Small intestine (tissue), 7 donors: ENCODE measurements around the gene MRPL37. TPM values are rescaled to one million over a fixed set of nuclear protein-coding genes. Genes with fewer than 3 reads are reported as not detected.
"Not testable (repeated sequence)": the region's sequence is repeated elsewhere in the genome, so short reads cannot be mapped to it uniquely, and the experiment has no call there.

ENCODE experiments used
- DNase-seq, 2 donors: peaks; one replicate each; pipeline versions ENCODE4 v3.0.0 to v3.0.0-alpha.2; 2013
- FAIRE-seq: peaks from 2 replicates; lab custom pipeline; 2012; peaks lifted over from hg19 to GRCh38; lab: Jason Lieb, UNC
- H3K27ac ChIP-seq, 3 donors: one replicate each; pipeline ENCODE4 v1.5.1; 2013; ENCODE audit warnings: low read length in 2 of 3, mild to moderate bottlenecking in 2 of 3, control low read depth in 1 of 3, inconsistent platforms in 1 of 3, low read depth in 1 of 3, moderate library complexity in 1 of 3
- H3K27me3 ChIP-seq, 3 donors: one replicate each; pipeline ENCODE4 v1.6.1; 2013; ENCODE audit warnings: low read length in 3 of 3, inconsistent platforms in 1 of 3; ENCODE audit not compliant: control insufficient read depth in 3 of 3, insufficient read depth in 3 of 3
- H3K36me3 ChIP-seq, 3 donors: one replicate each; pipeline ENCODE4 v1.6.1; 2013; ENCODE audit warnings: low read length in 3 of 3, inconsistent platforms in 1 of 3, low read depth in 1 of 3, mild to moderate bottlenecking in 1 of 3, moderate library complexity in 1 of 3; ENCODE audit not compliant: control insufficient read depth in 3 of 3, insufficient read depth in 2 of 3
- H3K4me1 ChIP-seq, 3 donors: one replicate each; pipeline ENCODE4 v1.6.1; 2013; ENCODE audit warnings: low read length in 2 of 3, inconsistent platforms in 1 of 3, low read depth in 1 of 3, mild to moderate bottlenecking in 1 of 3, moderate library complexity in 1 of 3; ENCODE audit not compliant: control insufficient read depth in 3 of 3, insufficient read depth in 2 of 3
- H3K4me3 ChIP-seq, 3 donors: one replicate each; pipeline ENCODE4 v1.5.1; 2013; ENCODE audit warnings: low read length in 3 of 3, control low read depth in 1 of 3, inconsistent platforms in 1 of 3, low read depth in 1 of 3, mild to moderate bottlenecking in 1 of 3, moderate library complexity in 1 of 3
- H3K9me3 ChIP-seq, 2 donors: one replicate each; pipeline ENCODE4 v1.6.1; 2013; ENCODE audit warnings: low read depth in 1 of 2, low read length in 1 of 2; ENCODE audit not compliant: control insufficient read depth in 2 of 2, insufficient read depth in 1 of 2
- WGBS, 3 donors: extraction: QIAGEN DNeasy Blood & Tissue Kit; methylation state at CpG; one replicate each; pipeline ENCODE4 v1.1.7; 2013; 5-methylcytosine and 5-hydroxymethylcytosine counted together
- polyA plus RNA-seq, 4 donors: library from polyadenylated mRNA; stranded (reverse) in 3 of 4; unstranded in 1 of 4; fragments of 200-250 nt in 3 of 4; fragments of 120-200 nt in 1 of 4; gene quantifications; one replicate each; pipeline versions ENCODE4 v1.2.1 to v1.2.3, GENCODE V29; 2013
- donor health status: healthy with polysubstance abuse.
- donor health status: control.
- donor health status: control.
- donor health status: Bipolar disorder and iron deficiency.
- donor health status: healthy.

MRPL37 gene
- polyA plus RNA-seq, 4 donors: 47.6 to 92.9 (median 69.6) TPM

GRCh38 chr1:54233196-54233595, 33.2 kb downstream of the MRPL37 start:
- not testable (repeated sequence) for H3K9me3 ChIP-seq, DNase-seq, H3K4me1 ChIP-seq, H3K27ac ChIP-seq, H3K27me3 ChIP-seq, H3K4me3 ChIP-seq, FAIRE-seq
- WGBS, 3 donors: 96 to 100% (median 98%) methylated on average over 10 to 33 of the region's 33 CpGs
- H3K36me3 ChIP-seq: peaks cover 3 to 46% (median 5%) of the 10 kb centered on the region in 3 donors

DNA sequence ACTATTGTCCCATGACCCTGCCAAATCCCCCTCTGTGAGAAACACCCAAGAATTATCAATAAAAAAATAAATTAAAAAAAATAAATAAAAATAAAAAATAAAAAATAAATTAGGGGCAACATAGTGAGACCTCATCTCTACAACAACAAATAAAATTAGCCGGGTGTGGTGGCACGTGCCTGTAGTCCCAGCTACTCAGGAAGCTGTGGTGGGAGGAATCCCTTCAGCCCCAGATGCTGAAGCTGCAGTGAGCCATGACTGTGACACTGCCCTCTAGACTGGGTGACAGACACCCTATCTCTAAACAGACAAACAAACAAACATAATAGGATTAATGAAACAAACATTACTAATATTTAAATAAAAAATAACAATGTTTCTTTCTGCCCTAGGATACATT, 34.3 kb downstream of the MRPL37 start:
- Histone ChIP-seq H3K27ac (no peak overlapping the region), H3K4me3 (no peak overlapping the region), H3K9me3 (peaks cover 0 to 5% of the 10 kb centered on the region in 2 donors), H3K36me3 (peaks cover 6 to 46% (median 8%) of the 10 kb centered on the region in 3 donors), H3K4me1 (no peaks in the 10 kb centered on the region), H3K27me3 (no peaks in the 10 kb centered on the region)
- FAIRE-seq (no peak), DNase-seq (no peak)
- 75 to 93% (median 78%) methylated on average over 2 of the region's 2 CpGs for WGBS, 3 donors

DNA sequence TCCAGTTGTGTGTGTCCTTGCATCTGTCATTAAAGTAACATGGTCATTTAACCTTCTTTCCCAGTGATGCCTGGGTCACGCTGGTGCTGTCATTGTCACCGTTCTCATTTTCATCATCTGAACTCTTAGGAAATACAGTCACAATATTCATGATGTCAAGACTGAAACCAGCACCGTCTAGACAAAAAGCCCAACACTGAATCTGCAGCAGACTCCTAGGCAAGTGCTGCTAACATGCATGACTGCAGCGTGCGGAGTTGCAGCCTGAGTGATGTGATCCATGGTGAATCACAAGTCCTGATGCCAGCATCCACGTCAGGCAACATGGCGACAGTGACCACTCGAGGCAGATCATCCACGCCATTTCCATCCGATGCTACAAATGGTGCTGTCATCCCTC, 37.6 kb downstream of the MRPL37 start:
- DNase-seq (no peak), FAIRE-seq (no peak)
- Histone ChIP-seq H3K36me3 (peaks cover 8 to 60% (median 12%) of the 10 kb centered on the region in 3 donors), H3K4me1 (no peaks in the 10 kb centered on the region), H3K27me3 (no peaks in the 10 kb centered on the region), H3K4me3 (no peak overlapping the region), H3K27ac (no peak overlapping the region), H3K9me3 (no peaks in the 10 kb centered on the region)
- 88 to 96% (median 89%) methylated on average over 10 of the region's 10 CpGs for WGBS, 3 donors

- peaks cover 8 to 69% (median 12%) of the 10 kb centered on the region in 3 donors for H3K36me3 ChIP-seq
- no peak for DNase-seq
- no peaks in the 10 kb centered on the region for H3K27me3 ChIP-seq
- no peaks in the 10 kb centered on the region for H3K4me1 ChIP-seq
- no peak for FAIRE-seq
- no peaks in the 10 kb centered on the region for H3K9me3 ChIP-seq
- no peak overlapping the region for H3K27ac ChIP-seq
- no peak overlapping the region for H3K4me3 ChIP-seq
- WGBS, 3 donors: 88 to 94% (median 89%) methylated on average over 12 of the region's 12 CpGs
These were observed 38.5 kb downstream of the MRPL37 start for GRCh38 chr1:54238353-54239034.

DNA sequence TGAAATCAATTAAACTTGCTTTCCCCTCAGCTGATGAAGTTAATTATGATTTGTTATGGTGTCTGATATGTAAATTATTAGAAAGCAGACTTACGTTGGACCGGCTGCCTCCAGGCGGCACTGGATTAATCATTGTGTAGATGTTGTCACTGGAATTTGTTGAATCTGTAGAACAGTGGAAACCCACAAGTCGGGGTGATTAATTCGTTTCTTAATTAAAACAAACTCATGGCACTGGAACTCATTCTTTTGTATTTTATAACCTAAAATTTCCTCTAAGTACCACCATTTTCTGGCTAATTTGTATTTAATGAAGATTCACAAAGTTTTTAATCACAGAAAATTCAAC, 39.0 kb downstream of the MRPL37 start:
- DNase-seq: no peak
- FAIRE-seq: no peak
- no peak overlapping the region for H3K27ac ChIP-seq
- H3K4me3 ChIP-seq: no peak overlapping the region
- peaks cover 8 to 73% (median 12%) of the 10 kb centered on the region in 3 donors for H3K36me3 ChIP-seq
- H3K27me3 ChIP-seq: no peaks in the 10 kb centered on the region
- WGBS, 3 donors: 85 to 95% (median 94%) methylated on average over 5 of the region's 5 CpGs
- H3K4me1 ChIP-seq: no peaks in the 10 kb centered on the region
- no peaks in the 10 kb centered on the region for H3K9me3 ChIP-seq

- Histone ChIP-seq H3K4me3 (no peak overlapping the region), H3K4me1 (no peaks in the 10 kb centered on the region), H3K9me3 (no peaks in the 10 kb centered on the region), H3K27me3 (no peaks in the 10 kb centered on the region), H3K36me3 (peaks cover 8 to 75% (median 12%) of the 10 kb centered on the region in 3 donors), H3K27ac (no peak overlapping the region)
- WGBS, 3 donors: 84 to 90% (median 89%) methylated on average over 10 of the region's 10 CpGs
- no peak for DNase-seq
- FAIRE-seq: no peak
These were observed 39.7 kb downstream of the MRPL37 start for GRCh38 chr1:54239631-54240031.

GRCh38 chr1:54240741-54241335, 40.9 kb downstream of the MRPL37 start:
- Histone ChIP-seq H3K27me3 (no peaks in the 10 kb centered on the region), H3K4me3 (no peak overlapping the region), H3K27ac (no peak overlapping the region), H3K9me3 (no peaks in the 10 kb centered on the region), H3K4me1 (no peaks in the 10 kb centered on the region), H3K36me3 (peaks cover 8 to 86% (median 12%) of the 10 kb centered on the region in 3 donors)
- 95 to 99% (median 96%) methylated on average over 12 of the region's 12 CpGs for WGBS, 3 donors
- DNase-seq (no peak), FAIRE-seq (no peak)

DNA sequence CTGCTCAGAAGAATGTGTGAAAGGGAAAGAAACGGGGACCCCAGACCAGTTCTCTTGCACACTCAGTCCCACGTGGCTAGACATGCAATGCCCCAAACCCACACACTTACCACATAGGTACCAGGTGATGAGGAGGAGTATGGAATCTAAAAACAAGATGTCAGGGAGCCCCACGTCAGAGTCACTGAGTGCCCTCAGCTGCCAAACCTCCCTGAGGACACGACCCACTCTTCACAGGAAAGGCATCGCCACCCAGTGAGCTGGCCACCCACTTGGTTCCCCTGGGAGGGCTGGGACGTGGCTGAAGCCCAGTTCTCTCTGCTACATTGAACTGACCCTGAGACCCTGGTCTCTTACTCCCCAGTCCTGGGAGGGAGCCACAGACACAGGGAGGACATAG, 41.4 kb downstream of the MRPL37 start:
- no peaks in the 10 kb centered on the region for H3K9me3 ChIP-seq
- no peaks in the 10 kb centered on the region for H3K27me3 ChIP-seq
- H3K4me3 ChIP-seq: no peak overlapping the region
- no peak for DNase-seq
- WGBS, 3 donors: 81 to 85% (median 85%) methylated on average over 6 of the region's 6 CpGs
- FAIRE-seq: no peak
- no peaks in the 10 kb centered on the region for H3K4me1 ChIP-seq
- H3K36me3 ChIP-seq: peaks cover 8 to 87% (median 12%) of the 10 kb centered on the region in 3 donors
- no peak overlapping the region for H3K27ac ChIP-seq
